ENCODE measurements around the gene ZNF358. TPM values are rescaled to one million over a fixed set of nuclear protein-coding genes. Genes with fewer than 3 reads are reported as not detected.

The ZNF358 gene
- total and polyA plus RNA-seq, 7 donors: 29.3 to 120 (median 64.5) TPM

- no peak for DNase-seq
- Histone ChIP-seq H3K4me3 (no peak overlapping the region), H3K9me3 (no peaks in the 10 kb centered on the region), H3K27me3 (no peaks in the 10 kb centered on the region), H3K36me3 (peaks cover 5 to 15% (median 9%) of the 10 kb centered on the region in 4 donors), H3K27ac (no peak overlapping the region), H3K4me1 (no peaks in the 10 kb centered on the region)
- 71 to 94% methylated on average over 5 of the region's 5 CpGs for WGBS, 2 donors
- intact Hi-C loops (cut with DNase I): loop anchor here (5.0 to 10.0 kb wide), 2 partner anchors 117 to 429 kb away; partner anchors contain the start of gene TRAPPC5
- TF ChIP-seq POLR2A (IDR thresholded peaks at IDR 0.05) (no peak), EP300 (IDR thresholded peaks at IDR 0.05) (no peak), POLR2AphosphoS5 (IDR thresholded peaks at IDR 0.05) (no peak)
- TF ChIP-seq, protein P1, sequence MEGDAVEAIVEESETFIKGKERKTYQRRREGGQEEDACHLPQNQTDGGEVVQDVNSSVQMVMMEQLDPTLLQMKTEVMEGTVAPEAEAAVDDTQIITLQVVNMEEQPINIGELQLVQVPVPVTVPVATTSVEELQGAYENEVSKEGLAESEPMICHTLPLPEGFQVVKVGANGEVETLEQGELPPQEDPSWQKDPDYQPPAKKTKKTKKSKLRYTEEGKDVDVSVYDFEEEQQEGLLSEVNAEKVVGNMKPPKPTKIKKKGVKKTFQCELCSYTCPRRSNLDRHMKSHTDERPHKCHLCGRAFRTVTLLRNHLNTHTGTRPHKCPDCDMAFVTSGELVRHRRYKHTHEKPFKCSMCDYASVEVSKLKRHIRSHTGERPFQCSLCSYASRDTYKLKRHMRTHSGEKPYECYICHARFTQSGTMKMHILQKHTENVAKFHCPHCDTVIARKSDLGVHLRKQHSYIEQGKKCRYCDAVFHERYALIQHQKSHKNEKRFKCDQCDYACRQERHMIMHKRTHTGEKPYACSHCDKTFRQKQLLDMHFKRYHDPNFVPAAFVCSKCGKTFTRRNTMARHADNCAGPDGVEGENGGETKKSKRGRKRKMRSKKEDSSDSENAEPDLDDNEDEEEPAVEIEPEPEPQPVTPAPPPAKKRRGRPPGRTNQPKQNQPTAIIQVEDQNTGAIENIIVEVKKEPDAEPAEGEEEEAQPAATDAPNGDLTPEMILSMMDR (IDR thresholded peaks at IDR 0.05): no peak
Observed at GRCh38 chr19:7565332-7565731, 49.4 kb downstream of the ZNF358 start.

Small RNAs within 50 kb of the gene (small RNA-seq; reads per million reads assigned to genes)
- 0 reads per million in 3 donors for gene AC008878.2

Other genes with a start within 250 kb of the ZNF358 start
- 10 to 100 TPM; 67.1 to 83.1 (median 80.6) TPM for gene INSR, start 221.7 kb upstream of the ZNF358 start, total RNA-seq
- 10 to 100 TPM in 1 of 3 donors, 1 to 10 TPM in 2; 3.0 to 18.8 (median 3.2) TPM for gene INSR, start 221.7 kb upstream of the ZNF358 start, polyA plus RNA-seq
- gene ARHGEF18, start 167.2 kb upstream of the ZNF358 start, total RNA-seq: 10 to 100 TPM; 20.4 to 51.2 (median 36.9) TPM
- 10 to 100 TPM; 21.6 to 76.6 (median 55.9) TPM for gene ARHGEF18, start 167.2 kb upstream of the ZNF358 start, polyA plus RNA-seq
- 1 to 10 TPM in 3 of 4 donors, not detected in 1; 2.3 to 4.8 (median 3.6) TPM for gene PEX11G, start 27.1 kb upstream of the ZNF358 start, total RNA-seq
- gene PEX11G, start 27.1 kb upstream of the ZNF358 start, polyA plus RNA-seq: 10 to 100 TPM in 1 of 3 donors, 1 to 10 TPM in 2; 5.4 to 12.3 (median 6.6) TPM
- 10 to 100 TPM; 15.5 to 21.3 (median 17.1) TPM for gene MCOLN1, start 6.5 kb downstream of the ZNF358 start, total RNA-seq
- 10 to 100 TPM; 16.0 to 23.7 (median 16.8) TPM for gene MCOLN1, start 6.5 kb downstream of the ZNF358 start, polyA plus RNA-seq
- gene PNPLA6, start 19.6 kb downstream of the ZNF358 start, total RNA-seq: 10 to 100 TPM; 35.2 to 77.0 (median 44.1) TPM
- gene PNPLA6, start 19.6 kb downstream of the ZNF358 start, polyA plus RNA-seq: 10 to 100 TPM; 13.6 to 76.3 (median 15.0) TPM
- under 1 TPM in 3 of 4 donors, not detected in 1; under 0.01 to 0.28 (median 0.27) TPM for gene CAMSAP3, start 79.8 kb downstream of the ZNF358 start, total RNA-seq
- 10 to 100 TPM; 15.6 to 37.2 (median 26.8) TPM for gene CAMSAP3, start 79.8 kb downstream of the ZNF358 start, polyA plus RNA-seq
- 10 to 100 TPM; 29.5 to 38.3 (median 33.8) TPM for gene XAB2, start 113.4 kb downstream of the ZNF358 start, total RNA-seq
- 10 to 100 TPM in 2 of 3 donors, 1 to 10 TPM in 1; 9.7 to 29.9 (median 13.8) TPM for gene XAB2, start 113.4 kb downstream of the ZNF358 start, polyA plus RNA-seq
- 10 to 100 TPM; 10.8 to 37.1 (median 30.1) TPM for gene PET100, start 113.7 kb downstream of the ZNF358 start, total RNA-seq
- 10 to 100 TPM; 63.3 to 70.9 (median 68.7) TPM for gene PET100, start 113.7 kb downstream of the ZNF358 start, polyA plus RNA-seq
- gene PCP2, start 117.6 kb downstream of the ZNF358 start, total RNA-seq: not detected
- 1 to 10 TPM in 1 of 3 donors, not detected in 2; 1.0 TPM for gene PCP2, start 117.6 kb downstream of the ZNF358 start, polyA plus RNA-seq
- 1 to 10 TPM; 5.9 to 9.3 (median 7.6) TPM for gene STXBP2, start 121.0 kb downstream of the ZNF358 start, total RNA-seq
- gene STXBP2, start 121.0 kb downstream of the ZNF358 start, polyA plus RNA-seq: 100 to 1,000 TPM; 117 to 163 (median 132) TPM
- gene RETN, start 152.9 kb downstream of the ZNF358 start, total RNA-seq: not detected
- gene RETN, start 152.9 kb downstream of the ZNF358 start, polyA plus RNA-seq: 10 to 100 TPM in 1 of 3 donors, 1 to 10 TPM in 2; 3.6 to 38.1 (median 8.6) TPM
- under 1 TPM in 3 of 4 donors, not detected in 1; 0.36 to 0.49 (median 0.41) TPM for gene MCEMP1, start 161.0 kb downstream of the ZNF358 start, total RNA-seq
- gene MCEMP1, start 161.0 kb downstream of the ZNF358 start, polyA plus RNA-seq: 1 to 10 TPM in 2 of 3 donors, under 1 TPM in 1; 0.51 to 2.8 (median 1.8) TPM
- gene TRAPPC5, start 164.7 kb downstream of the ZNF358 start, total RNA-seq: 10 to 100 TPM; 32.8 to 89.6 (median 50.5) TPM
- gene TRAPPC5, start 164.7 kb downstream of the ZNF358 start, polyA plus RNA-seq: 10 to 100 TPM; 55.3 to 75.5 (median 55.9) TPM
- gene FCER2, start 186.0 kb downstream of the ZNF358 start, total RNA-seq: 1 to 10 TPM in 1 of 4 donors, under 1 TPM in 3; 0.27 to 2.5 (median 0.61) TPM
- 10 to 100 TPM in 1 of 3 donors, under 1 TPM in 1, not detected in 1; 0.46 to 14.7 TPM for gene FCER2, start 186.0 kb downstream of the ZNF358 start, polyA plus RNA-seq
- gene CLEC4G, start 216.0 kb downstream of the ZNF358 start, total RNA-seq: 1 to 10 TPM; 1.4 to 3.6 (median 3.1) TPM
- under 1 TPM in 2 of 3 donors, not detected in 1; 0.45 to 0.46 TPM for gene CLEC4G, start 216.0 kb downstream of the ZNF358 start, polyA plus RNA-seq
- gene CD209, start 231.4 kb downstream of the ZNF358 start, total RNA-seq: 1 to 10 TPM; 1.4 to 6.4 (median 5.6) TPM
- 10 to 100 TPM in 1 of 3 donors, 1 to 10 TPM in 2; 2.9 to 12.3 (median 3.6) TPM for gene CD209, start 231.4 kb downstream of the ZNF358 start, polyA plus RNA-seq
- gene CLEC4M, start 247.1 kb downstream of the ZNF358 start, total RNA-seq: 1 to 10 TPM in 1 of 4 donors, not detected in 3; 1.4 TPM
- gene CLEC4M, start 247.1 kb downstream of the ZNF358 start, polyA plus RNA-seq: under 1 TPM in 2 of 3 donors, not detected in 1; under 0.01 to 0.82 TPM

Measured in sigmoid colon (tissue), 7 donors.